SW480 (cell line): ENCODE results near the gene DNAJC18.
A peak's percentile ranks its signal among the peaks of the same experiment; 100 is the strongest.

Source experiments
- DNase-seq: peaks from one replicate; pipeline ENCODE4 v3.0.0-alpha.2; 2016; ENCODE audit warnings: low spot score

DNAJC18 gene

GRCh38 chr5:139403418-139403786, 35.9 kb downstream of the DNAJC18 start:
- DNase-seq = no peak

GRCh38 chr5:139402561-139403158, 36.7 kb downstream of the DNAJC18 start:
- DNase-seq = peak; percentile 58

- no peak for DNase-seq
Observed at GRCh38 chr5:139401546-139401945, 37.8 kb downstream of the DNAJC18 start.

- DNase-seq = no peak
Observed at GRCh38 chr5:139399501-139400121, 39.7 kb downstream of the DNAJC18 start.

- no peak for DNase-seq
Observed at GRCh38 chr5:139397921-139398320, 41.4 kb downstream of the DNAJC18 start.

GRCh38 chr5:139396691-139397090, 42.6 kb downstream of the DNAJC18 start:
- no peak for DNase-seq

- peak; percentile 98 for DNase-seq
Observed at GRCh38 chr5:139395844-139396640, 43.3 kb downstream of the DNAJC18 start.

GRCh38 chr5:139394654-139395566, 44.4 kb downstream of the DNAJC18 start, which contains the start of gene PROB1:
TSS of gene PROB1 (minus strand) at chr5:139395104. CDS start at chr5:139395081, 23 bp downstream.
- DNase-seq = no peak

- no peak for DNase-seq
Observed at GRCh38 chr5:139394123-139394653, 45.1 kb downstream of the DNAJC18 start.

- no peak for DNase-seq
Observed at GRCh38 chr5:139393497-139394122, 45.7 kb downstream of the DNAJC18 start.

GRCh38 chr5:139392678-139393496, 46.4 kb downstream of the DNAJC18 start:
- DNase-seq = peak; percentile 83

GRCh38 chr5:139392324-139392677, 47.0 kb downstream of the DNAJC18 start:
- peak; percentile 44 for DNase-seq

- peak; percentile 90 for DNase-seq
Observed at GRCh38 chr5:139391570-139392323, 47.6 kb downstream of the DNAJC18 start.

- no peak for DNase-seq
Observed at GRCh38 chr5:139390639-139391569, 48.4 kb downstream of the DNAJC18 start.

- no peak for DNase-seq
Observed at GRCh38 chr5:139389701-139390638, 49.4 kb downstream of the DNAJC18 start, which contains the start of gene MZB1. TSS of gene MZB1 (minus strand) at chr5:139389913. CDS start at chr5:139389856, 57 bp downstream.

- DNase-seq = no peak
Observed at GRCh38 chr5:139388198-139388821, 51.0 kb downstream of the DNAJC18 start.
